Measurements from ENCODE around the gene USP6.

GRCh38 chr17:5126719-5127488, 11.1 kb downstream of the USP6 start:
- TF ChIP-seq POLR2AphosphoS5 (IDR thresholded peaks at IDR 0.05; ENCODE audit: low read depth, low read length) (no peak), POLR2A (IDR thresholded peaks at IDR 0.05; ENCODE audit: low read depth, low read length) (no peak)

Data from GM12892 (cell line).